Activated CD4-positive, alpha-beta T cell treated with anti-CD3 and anti-CD28 coated beads, Interleukin-2, amount 50 U/mL, for 24 hours (primary cell): ENCODE measurements around the gene ANKIB1.

ENCODE experiments used
- DNase-seq, 2 donors: peaks; one replicate each; pipeline ENCODE4 v3.0.0-alpha.2; 2020; ENCODE audit warnings: low read depth in 1 of 2, low spot score in 1 of 2

The ANKIB1 gene

DNA sequence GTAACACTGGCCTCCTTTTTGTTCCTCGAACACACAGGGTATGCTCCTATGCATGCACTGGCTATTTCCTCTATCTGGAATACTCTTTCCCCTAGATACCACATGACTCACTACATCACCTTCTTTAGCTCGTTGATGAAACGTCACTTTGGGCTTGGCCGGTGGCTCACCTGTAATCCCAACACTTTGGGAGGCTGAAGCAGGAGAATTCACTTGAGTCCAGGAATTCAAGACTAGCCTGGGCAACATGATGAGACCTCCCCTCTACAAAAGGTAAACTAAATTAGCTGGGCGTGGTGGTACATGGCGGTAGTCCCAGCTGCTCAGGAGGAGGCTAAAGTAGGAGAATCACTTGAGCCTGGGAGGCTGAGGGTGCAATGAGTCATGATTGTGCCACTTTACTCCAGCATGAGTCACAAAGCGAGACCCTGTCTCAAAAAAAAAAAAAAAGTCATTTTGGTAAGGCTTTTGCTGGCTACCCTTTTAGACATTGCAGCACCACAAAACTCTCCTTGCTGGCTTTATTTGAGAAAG lies 14.5 kb downstream of the ANKIB1 start:
- no peak for DNase-seq

DNA sequence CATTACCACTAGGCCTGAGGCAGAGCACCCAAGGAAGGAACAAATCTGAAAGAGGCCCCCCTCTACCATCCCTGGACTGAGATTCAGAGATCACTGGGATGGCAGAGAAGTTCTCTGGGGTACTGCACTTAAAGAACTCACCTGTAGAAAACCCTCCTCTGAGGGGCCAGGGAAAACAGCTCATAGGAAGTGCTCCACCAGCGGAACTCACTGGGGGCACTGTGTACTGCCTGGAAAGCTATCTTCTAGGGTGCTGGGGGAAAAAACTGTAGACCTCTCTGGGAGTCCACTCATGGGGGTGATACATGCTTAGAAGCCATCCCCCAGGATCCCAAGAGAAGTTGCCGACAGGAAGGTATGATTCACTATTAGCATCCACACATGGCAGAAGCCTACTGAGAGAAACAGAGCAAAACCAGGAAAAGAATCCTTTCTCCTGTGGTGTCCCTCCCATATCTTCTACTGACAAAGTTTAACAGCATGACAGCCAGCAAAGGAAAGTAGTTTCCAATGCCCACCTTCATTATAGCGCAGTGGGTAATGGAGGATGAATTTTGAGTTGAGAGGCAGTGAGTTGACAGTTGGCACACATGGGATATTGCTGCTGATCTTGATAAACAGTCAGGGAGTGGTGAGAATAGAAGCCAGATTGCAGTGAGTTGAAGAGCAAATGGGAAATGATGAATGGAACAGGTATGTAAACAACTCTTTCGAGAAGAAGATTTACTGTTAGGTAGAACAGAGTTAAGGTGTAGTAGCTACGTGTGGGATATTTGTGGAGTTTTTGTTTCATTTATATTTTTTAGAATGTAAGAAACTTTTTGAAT lies 20.9 kb downstream of the ANKIB1 start:
- no peak for DNase-seq

DNA sequence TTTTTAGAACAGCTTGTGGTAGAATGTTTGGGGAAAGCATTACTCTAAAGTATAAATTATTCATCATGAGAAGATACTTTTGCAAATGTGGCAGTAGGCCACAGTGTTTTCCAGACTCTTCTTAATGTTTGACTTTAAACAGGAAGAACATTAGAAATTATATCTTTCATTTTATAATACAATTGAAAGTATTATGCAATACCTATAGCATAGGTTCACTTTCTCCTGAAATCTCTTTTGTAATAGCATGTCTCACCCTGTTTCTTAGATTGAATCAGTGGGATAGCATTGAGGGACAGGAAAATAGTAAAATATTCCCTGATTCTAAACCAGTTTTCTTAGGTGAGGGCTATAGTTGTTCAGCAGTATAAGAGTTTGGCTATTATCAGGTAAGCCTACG lies 23.1 kb downstream of the ANKIB1 start:
- no peak for DNase-seq

DNA sequence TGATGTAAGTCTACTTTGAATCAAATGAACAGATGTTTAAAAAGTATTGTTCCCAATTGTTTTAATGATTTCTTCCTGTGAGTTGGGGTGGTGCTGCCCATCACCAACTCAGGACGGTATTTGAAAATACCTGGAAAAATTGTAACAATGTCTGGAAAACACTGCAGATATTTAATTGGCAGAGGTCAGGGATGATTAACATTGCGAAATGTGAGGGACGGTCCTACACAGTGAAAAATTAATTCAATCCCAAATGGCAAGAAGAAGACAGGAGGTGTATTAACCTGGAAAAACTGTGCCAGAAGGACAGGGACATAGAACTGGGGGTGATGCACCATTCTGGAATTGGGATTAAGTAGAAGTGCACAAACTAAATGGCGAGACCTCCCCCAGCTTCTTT lies 29.6 kb downstream of the ANKIB1 start:
- no peak for DNase-seq

DNA sequence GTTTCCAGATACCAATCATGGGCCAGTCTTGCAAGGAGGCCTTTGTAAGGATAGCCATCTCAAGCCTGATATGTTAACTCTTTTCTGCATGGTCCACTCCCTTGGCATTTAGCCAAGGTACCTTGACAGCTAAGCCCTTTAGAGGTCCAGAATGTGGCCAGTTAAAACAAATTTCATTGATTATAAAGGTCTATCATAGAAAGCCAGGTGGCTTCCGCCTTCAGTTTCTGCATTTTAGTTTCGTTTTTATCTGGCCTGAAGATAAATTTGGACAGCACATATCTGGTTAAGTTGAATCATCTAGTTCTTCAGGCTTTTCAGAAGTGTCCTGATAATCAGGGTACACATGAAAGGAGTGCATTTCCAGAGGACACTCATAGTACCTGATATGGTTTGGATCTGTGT lies 30.7 kb downstream of the ANKIB1 start:
- no peak for DNase-seq

DNA sequence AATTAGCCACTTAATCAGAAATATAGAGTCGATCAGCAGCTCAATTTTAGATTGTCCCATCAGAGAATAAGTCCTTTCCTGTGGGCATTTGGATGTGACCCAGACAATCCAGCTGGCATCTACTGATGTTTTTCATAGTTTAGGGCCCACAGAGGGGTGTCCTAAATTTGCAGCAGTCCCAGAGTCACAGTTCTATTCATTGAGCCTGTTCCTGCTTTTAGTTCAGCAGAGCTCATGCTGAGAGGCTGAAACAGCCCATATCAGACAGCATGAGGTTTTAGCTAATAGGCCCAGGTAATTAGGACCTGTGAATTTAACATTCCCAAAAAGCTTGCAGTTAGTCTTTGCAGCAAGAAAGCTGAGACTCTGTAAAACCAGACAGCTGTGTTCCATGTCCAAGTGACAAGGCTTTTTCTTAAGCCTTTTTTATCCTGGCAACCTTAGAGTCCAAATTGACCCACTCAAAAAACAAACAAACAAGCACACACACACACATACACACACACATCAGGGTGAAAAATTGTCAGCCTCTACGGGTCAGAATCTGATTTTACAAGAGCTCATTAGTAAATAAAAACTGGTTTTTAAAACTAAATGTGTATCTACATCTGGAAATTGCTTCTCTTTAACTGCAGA lies 33.7 kb downstream of the ANKIB1 start:
- no peak for DNase-seq

DNA sequence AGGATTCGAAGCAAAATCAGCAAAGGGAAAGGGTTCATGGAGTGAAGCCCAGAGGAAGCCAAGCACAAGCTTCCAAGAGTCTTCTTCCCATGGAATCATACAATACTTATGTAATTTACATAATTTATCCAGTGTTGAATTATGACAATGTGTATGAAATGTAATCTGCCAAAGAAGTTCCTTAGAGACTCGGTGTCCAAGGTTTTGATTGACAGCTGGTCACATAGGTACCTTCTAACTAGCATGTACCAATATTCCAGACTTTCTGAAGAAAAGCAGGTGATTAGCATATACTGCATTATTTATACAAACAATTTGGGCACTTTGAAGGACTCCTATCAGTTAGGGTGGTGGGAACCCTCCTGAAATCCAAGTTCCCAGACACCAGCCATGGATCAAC lies 35.3 kb downstream of the ANKIB1 start:
- DNase-seq, result no peak

DNA sequence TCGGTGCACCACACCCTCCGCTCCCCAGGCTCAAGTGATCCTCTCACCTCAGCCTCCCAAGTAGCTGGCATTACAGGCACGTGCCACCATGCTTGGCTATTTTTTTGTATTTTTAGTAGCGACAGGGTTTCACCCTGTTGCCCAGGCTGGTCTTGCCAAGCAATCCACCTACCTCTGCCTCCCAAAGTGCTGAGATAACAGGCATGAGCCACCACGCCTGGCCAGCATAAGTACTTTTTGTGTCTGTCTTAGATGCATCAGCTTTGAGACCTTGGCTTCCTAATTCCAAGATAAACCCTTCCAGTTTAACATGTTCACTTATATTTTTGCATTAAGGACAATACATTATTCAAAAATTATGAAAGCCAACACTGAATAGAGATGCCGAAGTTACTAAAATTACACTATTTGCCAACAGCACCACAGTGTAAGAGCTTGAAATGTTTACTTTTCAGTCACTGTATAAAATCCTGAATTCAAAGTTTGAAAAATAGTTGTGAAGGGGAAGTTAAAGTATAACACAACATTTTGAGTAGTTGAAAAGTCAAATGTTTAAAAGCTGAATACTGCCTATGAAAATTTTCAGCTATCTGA lies 36.5 kb downstream of the ANKIB1 start:
- no peak for DNase-seq

DNA sequence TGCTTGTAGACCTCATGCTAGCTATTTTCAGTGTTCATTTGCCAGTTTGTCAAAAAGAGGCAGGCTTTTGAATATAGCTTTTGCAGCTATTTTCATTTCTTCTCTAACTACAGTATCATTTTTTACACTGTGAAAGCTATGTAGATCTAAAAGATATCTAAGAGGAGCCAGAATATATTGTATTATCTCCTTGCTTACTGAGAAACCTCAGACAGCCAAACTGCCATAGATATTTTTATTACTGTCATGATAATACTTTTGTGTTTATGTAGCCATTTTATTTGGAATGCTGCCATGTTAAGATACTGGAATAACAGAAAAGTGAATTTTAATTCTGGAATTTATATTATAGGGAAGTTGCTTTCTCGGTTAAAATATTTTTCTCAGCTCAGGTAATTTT lies 37.2 kb downstream of the ANKIB1 start:
- no peak for DNase-seq

DNA sequence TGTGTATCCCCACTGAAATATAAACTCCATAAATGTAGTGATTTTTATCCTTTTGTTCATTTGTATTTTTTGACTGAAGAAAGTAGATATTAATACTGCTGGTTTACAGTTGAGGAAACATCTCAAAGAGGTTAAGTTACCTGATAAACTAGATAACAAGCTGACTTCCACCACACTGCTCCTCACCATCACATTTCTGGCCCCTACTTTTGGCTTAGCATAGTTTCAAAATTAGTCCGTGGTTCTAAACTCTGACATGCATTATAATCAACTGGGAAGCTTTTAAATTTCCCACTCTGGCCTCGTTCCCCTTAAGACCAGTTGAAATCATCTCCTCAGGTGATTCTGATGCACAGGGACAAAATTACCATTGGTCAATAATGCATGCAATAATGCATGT lies 43.5 kb downstream of the ANKIB1 start:
- no peak for DNase-seq

DNA sequence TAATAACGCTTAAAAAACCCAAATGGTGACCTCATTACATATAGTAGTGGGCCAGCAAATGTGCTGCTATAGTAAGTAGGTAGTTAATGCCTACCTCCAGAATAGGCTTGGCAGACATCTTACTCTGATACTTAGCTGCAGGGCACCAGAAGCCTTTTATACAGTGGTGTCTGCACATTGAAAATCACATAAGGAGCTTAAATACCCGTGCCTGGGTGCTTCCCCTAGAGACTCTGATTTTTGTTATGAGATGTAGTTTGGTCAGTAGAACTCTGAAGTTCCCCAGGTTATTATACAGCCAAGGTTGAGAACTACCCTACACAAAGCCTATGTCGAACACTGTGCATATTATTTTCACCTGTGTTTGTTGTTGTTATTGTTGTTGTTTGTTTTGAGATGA lies 47.2 kb downstream of the ANKIB1 start:
- DNase-seq, result no peak

DNA sequence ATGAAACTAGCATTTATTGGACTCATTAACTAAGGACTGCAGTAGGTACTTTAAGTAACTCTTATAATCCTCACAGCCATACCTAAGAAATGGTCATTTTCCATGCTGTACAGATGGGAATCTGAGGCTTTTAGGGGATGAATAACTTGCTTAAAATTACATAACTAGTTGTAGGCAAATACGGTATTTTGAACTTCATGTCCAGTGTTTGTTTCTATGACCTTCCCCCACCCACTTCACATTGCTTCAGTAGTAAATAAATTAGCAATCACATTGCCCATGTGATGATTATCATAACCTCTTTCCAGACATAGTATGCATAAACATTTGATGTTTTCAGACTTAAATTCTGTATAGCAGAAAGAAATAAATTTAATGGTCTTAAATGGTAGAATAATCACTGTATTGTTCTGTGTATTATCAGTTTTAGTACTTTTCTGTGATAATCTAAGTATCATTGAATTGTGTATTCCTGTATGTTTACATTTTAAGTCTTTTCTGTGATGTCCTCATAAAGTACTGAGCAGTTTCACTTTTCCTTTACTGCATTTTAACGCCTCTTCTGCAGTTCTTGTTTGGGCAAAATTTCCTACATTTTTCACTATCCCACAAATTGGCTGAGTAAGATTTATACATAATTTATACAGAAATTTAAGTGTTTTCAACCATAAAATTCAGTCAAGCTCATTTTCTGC lies 48.3 kb downstream of the ANKIB1 start:
- DNase-seq, result no peak

DNA sequence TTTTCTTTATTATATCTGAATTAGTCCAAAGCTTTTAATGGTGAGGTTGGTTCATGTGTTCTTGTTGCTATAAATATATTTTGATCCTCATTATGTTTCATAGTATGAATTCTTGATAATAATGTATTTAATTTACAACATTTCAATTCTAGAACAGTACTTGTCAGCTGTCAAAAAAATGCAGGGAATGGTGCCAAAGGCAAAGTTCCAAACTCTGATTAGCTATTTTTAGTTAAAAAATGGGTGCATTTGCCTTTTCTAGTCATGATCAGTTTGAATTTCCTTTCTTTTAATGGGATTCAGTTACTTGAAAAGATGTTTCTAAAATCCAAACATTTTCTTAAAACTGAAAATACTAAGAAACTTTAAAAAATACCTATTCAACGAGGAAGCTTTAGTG lies 49.6 kb downstream of the ANKIB1 start:
- DNase-seq, result no peak

DNA sequence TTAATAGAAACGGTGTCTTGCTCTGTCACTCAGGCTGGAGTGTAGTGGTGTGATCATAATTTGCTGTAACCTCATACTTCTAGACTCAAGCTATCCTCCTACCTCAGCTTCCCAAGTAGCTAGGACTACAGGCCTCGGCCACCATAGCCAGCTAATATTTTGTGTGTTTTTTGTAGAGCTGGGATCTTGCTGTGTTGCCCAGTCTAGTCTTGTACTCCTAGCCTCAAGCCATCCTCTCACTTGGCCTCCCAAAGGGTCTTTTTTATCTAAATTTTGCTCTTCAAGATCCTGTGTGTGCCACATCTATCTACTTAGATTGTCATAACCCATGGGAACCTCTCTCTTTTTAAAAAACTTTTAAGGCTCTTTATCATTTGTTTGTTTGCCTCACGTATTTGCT lies 50.5 kb downstream of the ANKIB1 start:
- no peak for DNase-seq

DNA sequence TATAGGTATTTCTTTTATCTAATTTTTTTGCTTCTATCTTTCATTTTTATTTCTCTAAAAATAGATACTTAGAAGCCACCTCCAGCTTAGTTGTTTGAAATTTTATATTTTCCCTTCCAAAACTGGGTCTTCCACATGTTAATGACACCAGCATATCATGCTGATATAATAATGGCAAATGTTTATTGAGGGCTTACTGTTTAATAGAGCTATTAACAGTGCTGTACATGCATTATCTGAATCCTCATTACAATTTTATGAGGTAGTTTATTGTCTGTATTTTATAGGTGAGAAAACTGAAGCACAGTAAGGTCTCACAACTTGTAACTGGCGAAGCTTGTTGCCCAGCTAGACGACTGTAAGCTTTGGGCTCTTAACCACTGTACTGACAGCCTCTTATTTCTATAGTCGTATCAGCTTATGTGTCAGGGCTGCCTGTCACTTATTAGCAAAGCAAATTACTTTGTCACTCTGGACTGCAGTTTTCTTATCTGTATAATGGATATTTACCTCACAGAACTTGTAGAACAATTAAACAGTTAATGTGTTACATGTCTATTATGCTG lies 51.2 kb downstream of the ANKIB1 start:
- DNase-seq, result no peak

DNA sequence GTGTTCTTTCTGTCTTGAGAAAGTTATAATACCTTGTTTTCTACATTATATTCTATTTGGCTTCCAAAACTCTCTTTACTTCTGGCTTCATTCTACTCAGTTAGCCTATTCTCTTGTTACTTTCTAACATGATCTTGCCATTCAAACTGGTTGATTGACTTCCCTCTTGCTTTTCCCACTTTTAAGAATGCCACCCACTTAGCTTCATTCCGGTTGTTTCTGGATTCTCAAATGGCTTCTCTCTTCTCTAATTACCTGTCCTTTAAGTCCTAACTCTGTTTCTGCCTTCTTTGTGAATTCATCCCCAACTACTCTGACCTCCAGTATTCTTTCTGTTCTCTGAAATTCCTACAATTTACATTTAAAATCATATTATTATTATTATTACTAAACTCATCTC lies 52.0 kb downstream of the ANKIB1 start:
- DNase-seq, result no peak

DNA sequence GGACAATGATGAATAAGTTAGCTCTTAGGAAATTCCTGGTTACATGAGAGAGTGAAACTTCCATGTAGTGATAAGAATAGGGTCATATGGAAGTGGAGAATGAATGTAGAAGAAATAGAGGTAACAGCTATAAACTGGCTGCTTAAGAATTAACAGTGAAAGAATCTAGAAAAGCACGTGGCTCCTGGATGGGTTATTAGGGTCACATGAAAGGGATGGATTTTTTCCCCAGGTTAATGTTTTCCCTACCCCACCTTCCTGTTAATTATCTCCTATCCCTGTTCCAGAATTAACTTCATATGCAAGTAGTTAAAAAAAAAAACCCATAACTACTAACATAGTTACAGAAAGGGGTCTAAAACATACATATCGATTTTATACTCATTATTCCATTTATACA lies 58.0 kb downstream of the ANKIB1 start:
- DNase-seq, result no peak

DNA sequence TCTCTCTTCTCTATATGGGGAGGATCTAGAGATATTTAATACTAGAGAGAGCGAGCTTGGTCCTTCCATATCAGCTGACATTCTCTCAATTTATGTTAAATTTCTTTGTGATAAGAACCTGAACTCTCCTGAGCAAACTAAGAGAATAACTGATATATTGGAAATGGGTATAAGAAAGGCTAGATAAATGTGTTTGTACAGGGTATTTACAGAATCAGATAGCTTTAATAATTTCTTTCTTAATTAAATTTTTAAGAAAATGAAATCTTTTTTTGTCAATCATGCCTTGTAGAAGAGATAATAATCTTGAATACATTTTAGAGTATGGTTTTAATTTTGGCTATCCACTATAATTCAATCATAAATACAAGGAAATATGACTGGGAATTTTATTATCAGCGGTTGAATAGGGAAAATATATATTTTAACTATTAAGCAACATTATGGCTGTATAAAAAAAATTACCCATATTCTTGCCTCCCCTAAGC lies 58.7 kb downstream of the ANKIB1 start:
- no peak for DNase-seq

DNA sequence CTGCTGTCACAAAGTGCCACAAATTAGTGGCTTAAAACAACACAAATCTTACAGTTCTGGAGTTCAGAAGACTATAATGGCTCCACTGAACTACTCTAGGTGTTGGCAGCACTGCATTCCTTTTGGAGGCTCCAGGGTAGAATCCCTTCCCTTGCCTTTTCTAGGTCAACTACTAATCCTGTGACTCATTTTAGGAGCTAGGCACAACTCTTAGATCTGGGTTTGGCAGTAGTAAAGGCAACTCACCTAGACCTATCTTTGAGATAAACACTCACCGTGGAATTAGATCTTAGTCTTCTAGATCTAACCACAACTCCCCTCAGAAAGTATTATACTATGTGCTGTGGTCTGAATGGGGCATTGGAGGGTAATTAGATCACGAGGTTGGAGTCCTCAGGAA lies 60.4 kb downstream of the ANKIB1 start:
- DNase-seq, result no peak

DNA sequence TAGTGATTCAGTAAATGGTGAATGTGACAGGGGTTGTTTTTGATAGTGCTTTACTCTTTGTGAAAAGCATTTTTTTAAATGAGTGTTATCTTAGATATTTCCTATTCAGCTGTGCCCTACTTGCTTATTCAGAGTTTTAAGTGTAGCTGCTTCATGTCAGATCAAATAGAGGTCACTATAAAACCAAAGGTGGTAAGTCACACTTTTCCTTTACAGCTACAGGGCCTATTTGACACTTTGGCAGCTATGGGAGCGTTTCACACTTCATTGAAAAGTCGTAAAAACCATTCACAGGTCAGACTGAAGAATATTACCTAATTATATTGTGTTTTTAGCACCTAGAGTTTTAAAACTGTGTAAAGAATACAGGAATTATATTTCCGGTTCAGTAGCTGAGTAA lies 67.3 kb downstream of the ANKIB1 start:
- no peak for DNase-seq

DNA sequence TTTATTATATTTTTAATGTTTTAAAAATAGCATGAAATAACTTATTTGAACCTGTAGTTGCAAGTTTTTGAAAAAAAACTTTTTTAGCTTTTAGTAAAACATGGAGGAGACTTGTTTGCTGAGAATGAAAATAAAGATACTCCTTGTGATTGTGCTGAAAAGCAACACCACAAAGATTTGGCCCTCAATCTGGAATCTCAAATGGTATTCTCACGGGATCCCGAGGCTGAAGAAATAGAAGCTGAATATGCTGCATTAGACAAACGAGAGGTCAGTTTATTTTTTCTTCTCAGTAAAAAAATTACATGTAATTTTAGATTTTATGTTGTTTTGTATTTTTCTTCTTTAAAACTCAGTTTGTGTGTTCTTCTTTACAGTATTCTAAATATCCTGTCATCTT lies 73.5 kb downstream of the ANKIB1 start:
- no peak for DNase-seq
